Vagina (tissue), 2 donors: Measurements from ENCODE around the gene SARS1.

ENCODE experiments used
- POLR2A ChIP-seq, 2 donors: fragments of 450-650 bp; IDR thresholded peaks; one replicate each; pipeline ENCODE4 v1.6.1; 2017; ENCODE audit warnings: antibody characterized with exemption in 2 of 2, mild to moderate bottlenecking in 2 of 2, moderate library complexity in 2 of 2
- POLR2AphosphoS5 ChIP-seq, 2 donors: sonication (generic); formaldehyde crosslinking; IDR thresholded peaks; one replicate each; pipeline ENCODE4 v1.9.0; 2017; ENCODE audit warnings: antibody characterized with exemption in 2 of 2, mild to moderate bottlenecking in 2 of 2, low read depth in 1 of 2; ENCODE audit not compliant: insufficient read depth in 1 of 2
- TF ChIP-seq, protein P1 (sequence below), 3 experiments: fragments of 450-650 bp in 2 of 3; fragments of 200-600 bp in 1 of 3; sonication (generic) in 1 of 3; IDR thresholded peaks; one replicate each; pipeline ENCODE4 v1.5.1; 2017 to 2019; ENCODE audit warnings: antibody characterized with exemption in 3 of 3, mild to moderate bottlenecking in 2 of 3, moderate library complexity in 2 of 3

- TF ChIP-seq POLR2A (IDR thresholded peaks at IDR 0.05) (no peak), POLR2AphosphoS5 (IDR thresholded peaks at IDR 0.05; ENCODE audit: insufficient read depth in 1 of 2, low read depth in 1 of 2) (no peak)
- TF ChIP-seq, protein P1, sequence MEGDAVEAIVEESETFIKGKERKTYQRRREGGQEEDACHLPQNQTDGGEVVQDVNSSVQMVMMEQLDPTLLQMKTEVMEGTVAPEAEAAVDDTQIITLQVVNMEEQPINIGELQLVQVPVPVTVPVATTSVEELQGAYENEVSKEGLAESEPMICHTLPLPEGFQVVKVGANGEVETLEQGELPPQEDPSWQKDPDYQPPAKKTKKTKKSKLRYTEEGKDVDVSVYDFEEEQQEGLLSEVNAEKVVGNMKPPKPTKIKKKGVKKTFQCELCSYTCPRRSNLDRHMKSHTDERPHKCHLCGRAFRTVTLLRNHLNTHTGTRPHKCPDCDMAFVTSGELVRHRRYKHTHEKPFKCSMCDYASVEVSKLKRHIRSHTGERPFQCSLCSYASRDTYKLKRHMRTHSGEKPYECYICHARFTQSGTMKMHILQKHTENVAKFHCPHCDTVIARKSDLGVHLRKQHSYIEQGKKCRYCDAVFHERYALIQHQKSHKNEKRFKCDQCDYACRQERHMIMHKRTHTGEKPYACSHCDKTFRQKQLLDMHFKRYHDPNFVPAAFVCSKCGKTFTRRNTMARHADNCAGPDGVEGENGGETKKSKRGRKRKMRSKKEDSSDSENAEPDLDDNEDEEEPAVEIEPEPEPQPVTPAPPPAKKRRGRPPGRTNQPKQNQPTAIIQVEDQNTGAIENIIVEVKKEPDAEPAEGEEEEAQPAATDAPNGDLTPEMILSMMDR (IDR thresholded peaks at IDR 0.05) = no peak
Measured at GRCh38 chr1:109199710-109200109, 14.0 kb upstream of the SARS1 start.
